Neuronal stem cell (in vitro differentiated cells): ENCODE measurements around the gene PIEZO1.

Source experiments
- DNase-seq: peaks from one replicate; pipeline ENCODE4 v3.0.0-alpha.2; 2013; ENCODE audit warnings: low spot score
- H2AFZ ChIP-seq: one replicate; pipeline ENCODE4 v1.6.1; 2013; ENCODE audit warnings: mild to moderate bottlenecking, low read length, inconsistent platforms
- H2AK5ac ChIP-seq: 2 replicates; pipeline ENCODE4 v1.6.1; 2013; ENCODE audit warnings: low read depth, mild to moderate bottlenecking, inconsistent platforms, low read length, moderate library complexity, mixed read lengths
- H2BK120ac ChIP-seq: 2 replicates; pipeline ENCODE4 v1.6.1; 2013; ENCODE audit warnings: low read depth, mild to moderate bottlenecking, inconsistent platforms, low read length, moderate library complexity, mixed read lengths
- H2BK12ac ChIP-seq: one replicate; pipeline ENCODE4 v1.6.1; 2013; ENCODE audit warnings: low read length, inconsistent platforms
- H2BK15ac ChIP-seq: 2 replicates; pipeline ENCODE4 v1.6.1; 2013; ENCODE audit warnings: mild to moderate bottlenecking, low read length, inconsistent platforms, mixed read lengths
- H2BK5ac ChIP-seq: one replicate; pipeline ENCODE4 v1.6.1; 2013; ENCODE audit warnings: inconsistent platforms, mild to moderate bottlenecking, low read length, moderate library complexity
- H3K14ac ChIP-seq: one replicate; pipeline ENCODE4 v1.6.1; 2013; ENCODE audit warnings: low read length, inconsistent platforms
- H3K18ac ChIP-seq: 2 replicates; pipeline ENCODE4 v1.6.1; 2013; ENCODE audit warnings: low read length, inconsistent platforms
- H3K23ac ChIP-seq: 2 replicates; pipeline ENCODE4 v1.6.1; 2013; ENCODE audit warnings: low read depth, mild to moderate bottlenecking, mixed read lengths, low read length, inconsistent platforms; ENCODE audit not compliant: poor library complexity
- H3K27ac ChIP-seq: replicated peaks from 3 replicates; pipeline ENCODE4 v1.5.1; 2013; ENCODE audit warnings: low read length, inconsistent platforms
- H3K27me3 ChIP-seq, 3 experiments: 2 replicates each; pipeline ENCODE4 v1.6.1; 2013; ENCODE audit warnings: low read length in 3 of 3, mild to moderate bottlenecking in 2 of 3, inconsistent platforms in 1 of 3, low read depth in 1 of 3, mixed read lengths in 1 of 3, moderate library complexity in 1 of 3; ENCODE audit not compliant: control insufficient read depth in 3 of 3, insufficient read depth in 3 of 3
- H3K36me3 ChIP-seq, 2 donors: replicated peaks in 1 of 2; 2 replicates each; pipeline ENCODE4 v1.6.1; 2013; ENCODE audit warnings: low read length in 2 of 2; ENCODE audit not compliant: control insufficient read depth in 2 of 2, insufficient read depth in 2 of 2
- H3K4ac ChIP-seq: 2 replicates; pipeline ENCODE4 v1.6.1; 2013; ENCODE audit warnings: inconsistent platforms, mild to moderate bottlenecking, low read length, moderate library complexity
- H3K4me1 ChIP-seq, 2 donors: 1 replicate in 1 of 2; 2 replicates in 1 of 2; pipeline ENCODE4 v1.6.1; 2013; ENCODE audit warnings: low read length in 2 of 2, low read depth in 1 of 2; ENCODE audit not compliant: control insufficient read depth in 2 of 2, insufficient read depth in 1 of 2
- H3K4me2 ChIP-seq: one replicate; pipeline ENCODE4 v1.6.1; 2013; ENCODE audit warnings: mild to moderate bottlenecking, low read length, inconsistent platforms; ENCODE audit not compliant: insufficient read depth, poor library complexity, severe bottlenecking
- H3K4me3 ChIP-seq, 2 donors: 2 replicates each; pipeline ENCODE4 v1.5.1; 2013; ENCODE audit warnings: low read length in 2 of 2, mild to moderate bottlenecking in 2 of 2, inconsistent platforms in 1 of 2, moderate library complexity in 1 of 2
- H3K79me1 ChIP-seq: one replicate; pipeline ENCODE4 v1.6.1; 2013; ENCODE audit warnings: low read depth, mild to moderate bottlenecking, inconsistent platforms, low read length, moderate library complexity
- H3K9ac ChIP-seq: one replicate; pipeline ENCODE4 v1.6.1; 2013; ENCODE audit warnings: mild to moderate bottlenecking, low read depth, low read length, inconsistent platforms; ENCODE audit not compliant: poor library complexity
- H3K9me3 ChIP-seq, 2 donors: replicated peaks in 1 of 2; 2 replicates each; pipeline versions ENCODE3 to v1.6.1; 2013; ENCODE audit warnings: low read length in 2 of 2, mild to moderate bottlenecking in 2 of 2, inconsistent platforms in 1 of 2, low read depth in 1 of 2, mixed read lengths in 1 of 2, moderate library complexity in 1 of 2; ENCODE audit not compliant: control insufficient read depth in 2 of 2, insufficient read depth in 1 of 2
- H4K8ac ChIP-seq: one replicate; pipeline ENCODE4 v1.6.1; 2013; ENCODE audit warnings: low read depth, mild to moderate bottlenecking, inconsistent platforms, low read length, moderate library complexity
- H4K91ac ChIP-seq: one replicate; pipeline ENCODE4 v1.6.1; 2013; ENCODE audit warnings: low read length, low read depth, mild to moderate bottlenecking, inconsistent platforms; ENCODE audit not compliant: poor library complexity
- WGBS, 2 donors: extraction: QIAGEN DNeasy Blood & Tissue Kit; methylation state at CpG; one replicate each; pipeline ENCODE4 v1.1.7; 2013; ENCODE audit warnings: missing lambda C conversion rate in 2 of 2, mixed read lengths in 1 of 2; ENCODE audit not compliant: insufficient read length in 2 of 2, insufficient replicate concordance in 1 of 2; ENCODE audit errors: extremely low coverage in 2 of 2; 5-methylcytosine and 5-hydroxymethylcytosine counted together

The PIEZO1 gene

GRCh38 chr16:88726408-88726749, 58.6 kb downstream of the PIEZO1 start:
- Histone ChIP-seq H4K8ac (peak overlapping the region; percentile 43), H4K91ac (no peak overlapping the region)

GRCh38 chr16:88725609-88726407, 59.2 kb downstream of the PIEZO1 start:
- H2BK15ac ChIP-seq, result peak overlapping the region; percentile 37
- DNase-seq, result no peak
- no peak overlapping the region for H3K27ac ChIP-seq
- H3K9ac ChIP-seq, result peak overlapping the region; percentile 44
- no peak overlapping the region for H2BK120ac ChIP-seq
- H3K4me2 ChIP-seq, result no peak overlapping the region
- no peak overlapping the region for H2BK5ac ChIP-seq
- H3K4me3 ChIP-seq, result no peak overlapping the region
- peak overlapping the region; percentile 37 for H3K4ac ChIP-seq
- no CpG with 5 or more reads among the region's 32 CpGs for WGBS, 2 donors
- no peaks in the 10 kb centered on the region for H3K36me3 ChIP-seq
- H2AK5ac ChIP-seq, result peak overlapping the region; percentile 28
- no peak overlapping the region for H2AFZ ChIP-seq
- H2BK12ac ChIP-seq, result no peak overlapping the region
- no peaks in the 10 kb centered on the region for H3K27me3 ChIP-seq
- no peak overlapping the region for H3K14ac ChIP-seq
- peak overlapping the region; percentile 43 for H4K8ac ChIP-seq
- peaks cover 9% of the 10 kb centered on the region for H3K79me1 ChIP-seq
- no peaks in the 10 kb centered on the region for H3K4me1 ChIP-seq
- H3K9me3 ChIP-seq, result no peaks in the 10 kb centered on the region
- H3K18ac ChIP-seq, result no peak overlapping the region
- H4K91ac ChIP-seq, result no peak overlapping the region
- peak overlapping the region; percentile 85 for H3K23ac ChIP-seq

More at GRCh38 chr16:88726408-88726749, 58.6 kb downstream of the PIEZO1 start:
- H2BK12ac ChIP-seq, result no peak overlapping the region
- H3K27ac ChIP-seq, result no peak overlapping the region
- DNase-seq, result no peak
- H2AFZ ChIP-seq, result no peak overlapping the region
- peak overlapping the region; percentile 85 for H3K23ac ChIP-seq
- peak overlapping the region; percentile 44 for H3K9ac ChIP-seq
- H3K4me1 ChIP-seq, result no peaks in the 10 kb centered on the region
- H3K79me1 ChIP-seq, result peaks cover 8% of the 10 kb centered on the region
- H2BK15ac ChIP-seq, result peak overlapping the region; percentile 37
- no peak overlapping the region for H3K4me3 ChIP-seq
- WGBS, 2 donors, result no CpG with 5 or more reads among the region's 17 CpGs
- H3K36me3 ChIP-seq, result no peaks in the 10 kb centered on the region
- H3K4ac ChIP-seq, result peak overlapping the region; percentile 37
- H3K18ac ChIP-seq, result no peak overlapping the region
- H3K9me3 ChIP-seq, result no peaks in the 10 kb centered on the region
- no peak overlapping the region for H3K4me2 ChIP-seq
- H3K14ac ChIP-seq, result no peak overlapping the region
- no peak overlapping the region for H2BK120ac ChIP-seq
- H2AK5ac ChIP-seq, result peak overlapping the region; percentile 28
- H3K27me3 ChIP-seq, result no peaks in the 10 kb centered on the region
- no peak overlapping the region for H2BK5ac ChIP-seq

GRCh38 chr16:88724855-88725555, 60.0 kb downstream of the PIEZO1 start:
- peaks cover 0 to 1% of the 10 kb centered on the region in 2 donors for H3K36me3 ChIP-seq
- H2BK5ac ChIP-seq, result peak overlapping the region; percentile 66
- H3K4me3 ChIP-seq, result no peak overlapping the region
- peak overlapping the region; percentile 41 for H2BK12ac ChIP-seq
- H3K18ac ChIP-seq, result no peak overlapping the region
- peak overlapping the region; percentile 6 for H2BK15ac ChIP-seq
- H3K23ac ChIP-seq, result peak overlapping the region; percentile 44
- H4K8ac ChIP-seq, result peak overlapping the region; percentile 3
- H3K4me1 ChIP-seq, result no peaks in the 10 kb centered on the region
- H2BK120ac ChIP-seq, result no peak overlapping the region
- peak overlapping the region; percentile 81 for H2AK5ac ChIP-seq
- H3K4me2 ChIP-seq, result no peak overlapping the region
- WGBS, 2 donors, result no CpG with 5 or more reads among the region's 31 CpGs
- H3K9me3 ChIP-seq, result no peaks in the 10 kb centered on the region
- DNase-seq, result no peak
- no peak overlapping the region for H2AFZ ChIP-seq
- H3K79me1 ChIP-seq, result peaks cover 12% of the 10 kb centered on the region
- H4K91ac ChIP-seq, result no peak overlapping the region
- H3K4ac ChIP-seq, result no peak overlapping the region
- H3K9ac ChIP-seq, result no peak overlapping the region
- peak overlapping the region; percentile 71 for H3K14ac ChIP-seq
- no peak overlapping the region for H3K27ac ChIP-seq
- H3K27me3 ChIP-seq, result no peaks in the 10 kb centered on the region

- Histone ChIP-seq H3K14ac (peak overlapping the region; percentile 6), H2BK5ac (peak overlapping the region; percentile 93), H3K4ac (no peak overlapping the region), H3K4me3 (no peak overlapping the region), H2AK5ac (no peak overlapping the region), H2BK15ac (no peak overlapping the region), H3K4me1 (no peaks in the 10 kb centered on the region), H4K91ac (no peak overlapping the region), H3K27ac (no peak overlapping the region), H3K9me3 (no peaks in the 10 kb centered on the region), H3K36me3 (peaks cover 4 to 7% of the 10 kb centered on the region in 2 donors), H3K9ac (no peak overlapping the region), H4K8ac (no peak overlapping the region), H3K23ac (peak overlapping the region; percentile 91), H2BK120ac (no peak overlapping the region), H3K18ac (no peak overlapping the region), H2AFZ (no peak overlapping the region), H3K4me2 (no peak overlapping the region), H2BK12ac (no peak overlapping the region), H3K79me1 (peaks cover 12% of the 10 kb centered on the region), H3K27me3 (no peaks in the 10 kb centered on the region)
- no peak for DNase-seq
- no CpG with 5 or more reads among the region's 17 CpGs for WGBS, 2 donors
Observed at GRCh38 chr16:88723911-88724310, 61.1 kb downstream of the PIEZO1 start.
